OCI-LY3 (cell line): ENCODE data around the gene CATSPERZ.

Source experiments
- H2AFZ ChIP-seq: fragments of 200-600, 300-600 bp; shearing (Covaris generic); 2 replicates; pipeline ENCODE4 v1.6.0; 2014; ENCODE audit warnings: antibody characterized with exemption, low read depth, low read length
- H3K27ac ChIP-seq: fragments of 200-600, 300-600 bp; sonication (generic); 2 replicates; pipeline ENCODE4 v1.5.1; 2014; ENCODE audit warnings: mild to moderate bottlenecking, low read length, moderate library complexity, mixed read lengths
- H3K27me3 ChIP-seq: fragments of 200-600, 300-600 bp; sonication (generic); 2 replicates; pipeline ENCODE4 v1.6.1; 2014; ENCODE audit warnings: low read depth, low read length, mixed read lengths
- H3K36me3 ChIP-seq: fragments of 200-600, 300-600 bp; sonication (generic); replicated peaks from 2 replicates; pipeline ENCODE3; 2014; ENCODE audit warnings: low read depth, low read length, mixed read lengths
- H3K4me1 ChIP-seq: fragments of 300-600, 200-600 bp; sonication (generic); 2 replicates; pipeline ENCODE4 v1.6.1; 2014; ENCODE audit warnings: low read length, mixed read lengths
- H3K4me2 ChIP-seq: fragments of 200-600, 300-600 bp; sonication (generic); 2 replicates; pipeline ENCODE4 v1.6.1; 2014; ENCODE audit warnings: low read length, mixed read lengths
- H3K4me3 ChIP-seq: fragments of 300-600, 200-600 bp; sonication (generic); 2 replicates; pipeline ENCODE4 v1.5.1; 2014; ENCODE audit warnings: antibody characterized with exemption, mild to moderate bottlenecking, low read length, moderate library complexity
- H3K79me2 ChIP-seq: fragments of 300-600, 200-600 bp; shearing (Covaris generic); 2 replicates; pipeline ENCODE4 v1.6.1; 2014; ENCODE audit warnings: mild to moderate bottlenecking, low read length, mixed read lengths
- H3K9ac ChIP-seq: fragments of 300-600, 200-600 bp; shearing (Covaris generic); 2 replicates; pipeline ENCODE4 v1.6.0; 2014; ENCODE audit warnings: mild to moderate bottlenecking, low read length, moderate library complexity
- H3K9me3 ChIP-seq: fragments of 200-600, 300-600 bp; shearing (Covaris generic); 2 replicates; pipeline ENCODE4 v1.6.1; 2014; ENCODE audit warnings: low read length, mixed read lengths; ENCODE audit not compliant: insufficient read depth
- H4K20me1 ChIP-seq: fragments of 200-600, 300-600 bp; sonication (generic); 2 replicates; pipeline ENCODE4 v1.6.1; 2016; ENCODE audit warnings: low read length, mixed read lengths; ENCODE audit not compliant: insufficient read depth
- EZH2phosphoT487 ChIP-seq: fragments of 200-600 bp; shearing (Covaris generic); IDR thresholded peaks from 2 replicates; pipeline ENCODE4 v1.6.1; 2018; ENCODE audit warnings: antibody characterized with exemption, mixed run types, low read depth
- TF ChIP-seq, protein P1 (sequence below): fragments of 200-600, 300-600 bp; sonication (generic); IDR thresholded peaks from 2 replicates; pipeline ENCODE4 v1.5.1; 2014; ENCODE audit warnings: antibody characterized with exemption, low read length, low read depth

Gene CATSPERZ

DNA sequence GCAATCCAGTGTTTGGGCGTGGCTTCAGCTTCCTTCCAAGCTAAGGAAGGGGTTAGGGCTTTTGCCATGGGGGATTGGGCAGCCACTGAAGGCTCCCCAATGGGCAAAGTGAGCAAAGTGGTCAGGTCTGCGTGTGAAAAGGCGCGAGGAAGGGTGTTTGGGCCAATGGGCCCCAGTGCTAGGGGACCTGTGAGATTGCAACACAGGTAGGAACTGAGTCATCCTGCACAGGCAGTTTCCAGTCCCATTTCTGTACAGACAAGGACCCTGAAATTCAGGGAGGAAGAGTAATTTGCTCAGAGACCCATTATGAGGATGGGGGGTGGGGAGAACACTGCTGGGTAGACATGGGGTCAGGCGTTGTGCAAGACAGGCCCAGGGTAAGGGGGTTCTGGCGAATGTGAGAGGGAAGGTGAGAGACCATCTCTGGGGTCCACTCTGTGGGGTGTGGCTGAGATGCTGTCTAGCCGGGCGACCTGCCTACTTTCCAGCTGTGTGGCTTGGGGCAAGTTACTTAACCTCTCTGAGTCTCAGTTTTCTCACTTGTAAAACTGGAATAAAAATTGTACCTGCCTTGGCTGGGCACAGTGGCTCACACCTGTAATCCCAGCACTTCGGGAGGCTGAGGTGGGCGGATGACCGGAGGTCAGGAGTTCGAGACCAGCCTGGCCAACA is 47.2 kb downstream of the CATSPERZ start:
- H3K79me2 ChIP-seq: no peaks in the 10 kb centered on the region
- H3K4me2 ChIP-seq: no peak overlapping the region
- H3K27ac ChIP-seq: no peak overlapping the region
- H3K4me1 ChIP-seq: peaks cover 2% of the 10 kb centered on the region; the same call in 1 of the 2 replicates
- H3K9me3 ChIP-seq: no peaks in the 10 kb centered on the region
- H3K36me3 ChIP-seq: peaks cover 50% of the 10 kb centered on the region
- no peak overlapping the region for H3K9ac ChIP-seq
- no peak overlapping the region for H3K4me3 ChIP-seq
- TF ChIP-seq, protein P1, sequence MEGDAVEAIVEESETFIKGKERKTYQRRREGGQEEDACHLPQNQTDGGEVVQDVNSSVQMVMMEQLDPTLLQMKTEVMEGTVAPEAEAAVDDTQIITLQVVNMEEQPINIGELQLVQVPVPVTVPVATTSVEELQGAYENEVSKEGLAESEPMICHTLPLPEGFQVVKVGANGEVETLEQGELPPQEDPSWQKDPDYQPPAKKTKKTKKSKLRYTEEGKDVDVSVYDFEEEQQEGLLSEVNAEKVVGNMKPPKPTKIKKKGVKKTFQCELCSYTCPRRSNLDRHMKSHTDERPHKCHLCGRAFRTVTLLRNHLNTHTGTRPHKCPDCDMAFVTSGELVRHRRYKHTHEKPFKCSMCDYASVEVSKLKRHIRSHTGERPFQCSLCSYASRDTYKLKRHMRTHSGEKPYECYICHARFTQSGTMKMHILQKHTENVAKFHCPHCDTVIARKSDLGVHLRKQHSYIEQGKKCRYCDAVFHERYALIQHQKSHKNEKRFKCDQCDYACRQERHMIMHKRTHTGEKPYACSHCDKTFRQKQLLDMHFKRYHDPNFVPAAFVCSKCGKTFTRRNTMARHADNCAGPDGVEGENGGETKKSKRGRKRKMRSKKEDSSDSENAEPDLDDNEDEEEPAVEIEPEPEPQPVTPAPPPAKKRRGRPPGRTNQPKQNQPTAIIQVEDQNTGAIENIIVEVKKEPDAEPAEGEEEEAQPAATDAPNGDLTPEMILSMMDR: no peak
- TF ChIP-seq EZH2phosphoT487: no peak
- no peak overlapping the region for H2AFZ ChIP-seq
- peaks cover 7% of the 10 kb centered on the region for H4K20me1 ChIP-seq
- no peaks in the 10 kb centered on the region for H3K27me3 ChIP-seq

DNA sequence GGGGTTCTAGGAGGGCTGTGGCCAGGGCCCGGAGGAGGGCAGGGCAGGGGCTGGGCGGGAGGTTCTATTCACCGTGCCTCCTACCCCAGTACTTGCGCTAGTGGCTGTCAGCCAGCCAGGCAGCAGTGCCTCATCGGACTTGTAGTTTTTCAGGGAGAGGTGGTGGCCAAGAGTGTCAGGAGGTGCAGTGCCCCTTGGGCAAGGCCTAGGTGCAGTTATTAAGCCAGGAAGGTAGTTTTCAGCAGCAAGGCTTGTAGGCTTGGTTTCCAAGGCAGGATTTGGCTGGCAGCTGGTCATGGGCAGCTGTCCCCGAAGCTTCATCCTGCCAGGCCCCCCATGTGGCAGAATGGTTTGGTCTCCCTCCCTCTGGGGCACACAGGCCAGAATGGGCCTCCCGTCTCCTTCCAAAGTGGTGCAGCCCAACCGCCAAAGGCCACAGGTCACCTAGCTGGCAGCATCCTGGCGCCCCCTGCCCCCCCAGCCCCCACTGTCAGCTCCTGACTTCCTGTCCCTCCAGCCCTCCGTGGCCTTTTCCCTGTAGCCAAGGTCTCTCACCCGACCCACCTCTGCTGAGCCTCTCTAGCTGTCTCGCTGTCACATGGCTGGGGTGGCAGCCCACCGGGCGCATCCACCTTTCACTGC is 48.3 kb downstream of the CATSPERZ start:
- H3K9ac ChIP-seq: no peak overlapping the region
- no peaks in the 10 kb centered on the region for H3K9me3 ChIP-seq
- H3K4me1 ChIP-seq: no peaks in the 10 kb centered on the region
- no peaks in the 10 kb centered on the region for H3K27me3 ChIP-seq
- H2AFZ ChIP-seq: no peak overlapping the region
- H4K20me1 ChIP-seq: peaks cover 6% of the 10 kb centered on the region; the same call in 1 of the 2 replicates
- no peak overlapping the region for H3K4me3 ChIP-seq
- H3K4me2 ChIP-seq: no peak overlapping the region
- no peak overlapping the region for H3K27ac ChIP-seq
- peaks cover 48% of the 10 kb centered on the region for H3K36me3 ChIP-seq
- TF ChIP-seq, protein P1: no peak
- TF ChIP-seq EZH2phosphoT487: no peak
- no peaks in the 10 kb centered on the region for H3K79me2 ChIP-seq

DNA sequence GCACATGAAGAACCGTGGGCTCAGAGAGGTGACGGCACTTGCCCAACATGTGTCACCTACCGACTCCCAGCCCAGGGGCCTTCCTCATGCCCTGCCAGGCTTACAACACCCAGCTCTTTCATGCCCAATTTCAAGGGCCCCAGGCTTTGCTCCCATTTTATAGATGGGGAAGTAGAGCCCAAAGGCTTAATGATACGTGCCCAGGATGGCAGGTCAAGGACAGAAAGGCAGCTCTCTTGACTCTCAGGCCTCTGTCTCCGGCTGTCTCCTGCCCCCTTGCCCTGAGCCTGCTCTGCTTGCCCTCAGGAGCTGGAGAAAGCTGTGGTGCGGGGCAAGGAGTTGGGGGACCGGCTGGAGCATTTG is 48.8 kb downstream of the CATSPERZ start:
- no peaks in the 10 kb centered on the region for H3K27me3 ChIP-seq
- TF ChIP-seq EZH2phosphoT487: no peak
- TF ChIP-seq, protein P1: no peak
- no peaks in the 10 kb centered on the region for H3K9me3 ChIP-seq
- no peak overlapping the region for H2AFZ ChIP-seq
- H3K27ac ChIP-seq: no peak overlapping the region
- peaks cover 46% of the 10 kb centered on the region for H3K36me3 ChIP-seq
- H3K4me2 ChIP-seq: no peak overlapping the region
- H4K20me1 ChIP-seq: peaks cover 6% of the 10 kb centered on the region; the same call in 1 of the 2 replicates
- no peak overlapping the region for H3K9ac ChIP-seq
- no peaks in the 10 kb centered on the region for H3K4me1 ChIP-seq
- no peak overlapping the region for H3K4me3 ChIP-seq
- H3K79me2 ChIP-seq: no peaks in the 10 kb centered on the region

DNA sequence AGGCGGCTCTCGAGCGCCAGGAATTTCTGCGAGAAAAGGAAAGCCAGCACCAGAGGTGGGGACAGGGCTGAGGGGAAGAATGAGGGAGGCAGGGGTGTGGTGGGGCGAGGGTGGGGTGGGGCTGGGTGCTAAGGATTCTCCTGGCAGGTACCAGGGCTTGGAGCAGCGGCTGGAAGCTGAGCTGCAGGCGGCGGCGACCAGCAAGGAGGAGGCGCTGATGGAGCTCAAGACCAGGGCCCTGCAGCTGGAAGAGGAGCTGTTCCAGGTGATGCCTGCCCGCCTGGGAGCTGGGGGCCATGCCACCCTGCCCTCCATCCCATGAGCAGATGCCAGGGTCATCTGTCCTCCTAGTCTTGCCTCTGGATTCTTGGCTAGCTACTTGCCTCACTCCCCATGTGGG is 49.2 kb downstream of the CATSPERZ start:
- H2AFZ ChIP-seq: no peak overlapping the region
- H3K9me3 ChIP-seq: no peaks in the 10 kb centered on the region
- H3K27me3 ChIP-seq: no peaks in the 10 kb centered on the region
- no peak overlapping the region for H3K27ac ChIP-seq
- H3K4me1 ChIP-seq: no peaks in the 10 kb centered on the region
- no peak overlapping the region for H3K9ac ChIP-seq
- peaks cover 44% of the 10 kb centered on the region for H3K36me3 ChIP-seq
- H3K4me3 ChIP-seq: no peak overlapping the region
- no peaks in the 10 kb centered on the region for H3K79me2 ChIP-seq
- peaks cover 6% of the 10 kb centered on the region; the same call in 1 of the 2 replicates for H4K20me1 ChIP-seq
- H3K4me2 ChIP-seq: no peak overlapping the region
- TF ChIP-seq, protein P1: no peak
- TF ChIP-seq EZH2phosphoT487: no peak
